Measurements from ENCODE around the gene SMIM23.

SMIM23 gene

GRCh38 chr5:171797543-171797942, 11.9 kb downstream of the SMIM23 start:
- no peaks in the 10 kb centered on the region for H3K27me3 ChIP-seq (ENCODE audit: insufficient read depth, low read length)
- no peak for TF ChIP-seq EZH2 (IDR thresholded peaks at IDR 0.05; ENCODE audit: borderline replicate concordance, low read length)
- TF ChIP-seq CTCF (IDR thresholded peaks at IDR 0.05; ENCODE audit: low read length) = no peak
- H3K9me2 ChIP-seq (ENCODE audit: low read depth, low read length) = no peaks in the 10 kb centered on the region
- H3K4me2 ChIP-seq (ENCODE audit: low read length) = no peak overlapping the region
- no peaks in the 10 kb centered on the region for H3K4me1 ChIP-seq (ENCODE audit: insufficient read depth, low read length, severe bottlenecking)
- no peak overlapping the region for H2AFZ ChIP-seq (ENCODE audit: low read length)
- H3K36me3 ChIP-seq (ENCODE audit: insufficient read depth, low read length) = no peaks in the 10 kb centered on the region
- H3F3A ChIP-seq (ENCODE audit: insufficient read depth, low read length) = no peaks in the 10 kb centered on the region
- no peak overlapping the region for H3K27ac ChIP-seq (ENCODE audit: low read depth, low read length, poor library complexity, severe bottlenecking)
- no peak overlapping the region for H3K9ac ChIP-seq (ENCODE audit: low read length)
- no peaks in the 10 kb centered on the region for H3K79me2 ChIP-seq (ENCODE audit: insufficient read depth, low read length)
- no peaks in the 10 kb centered on the region for H4K20me1 ChIP-seq (ENCODE audit: insufficient read depth, low read length)
- no peak overlapping the region for H3K4me3 ChIP-seq (ENCODE audit: low read depth, low read length, poor library complexity, severe bottlenecking)
- no peaks in the 10 kb centered on the region for H3K9me3 ChIP-seq (ENCODE audit: low read length)

GRCh38 chr5:171798418-171798817, 12.8 kb downstream of the SMIM23 start:
- no peaks in the 10 kb centered on the region for H3K79me2 ChIP-seq (ENCODE audit: insufficient read depth, low read length)
- no peak overlapping the region for H3K4me2 ChIP-seq (ENCODE audit: low read length)
- H3K27ac ChIP-seq (ENCODE audit: low read depth, low read length, poor library complexity, severe bottlenecking) = no peak overlapping the region
- no peaks in the 10 kb centered on the region for H3K27me3 ChIP-seq (ENCODE audit: insufficient read depth, low read length)
- no peaks in the 10 kb centered on the region for H3K4me1 ChIP-seq (ENCODE audit: insufficient read depth, low read length, severe bottlenecking)
- H2AFZ ChIP-seq (ENCODE audit: low read length) = no peak overlapping the region
- no peaks in the 10 kb centered on the region for H4K20me1 ChIP-seq (ENCODE audit: insufficient read depth, low read length)
- no peak for TF ChIP-seq EZH2 (IDR thresholded peaks at IDR 0.05; ENCODE audit: borderline replicate concordance, low read length)
- TF ChIP-seq CTCF (IDR thresholded peaks at IDR 0.05; ENCODE audit: low read length) = no peak
- no peaks in the 10 kb centered on the region for H3K9me3 ChIP-seq (ENCODE audit: low read length)
- H3K4me3 ChIP-seq (ENCODE audit: low read depth, low read length, poor library complexity, severe bottlenecking) = no peak overlapping the region
- H3K36me3 ChIP-seq (ENCODE audit: insufficient read depth, low read length) = no peaks in the 10 kb centered on the region
- H3K9me2 ChIP-seq (ENCODE audit: low read depth, low read length) = no peaks in the 10 kb centered on the region
- no peaks in the 10 kb centered on the region for H3F3A ChIP-seq (ENCODE audit: insufficient read depth, low read length)
- H3K9ac ChIP-seq (ENCODE audit: low read length) = no peak overlapping the region

- Histone ChIP-seq H3K4me3 (ENCODE audit: low read depth, low read length, poor library complexity, severe bottlenecking) (no peak overlapping the region), H3K4me2 (ENCODE audit: low read length) (no peak overlapping the region), H4K20me1 (ENCODE audit: insufficient read depth, low read length) (no peaks in the 10 kb centered on the region), H3K36me3 (ENCODE audit: insufficient read depth, low read length) (no peaks in the 10 kb centered on the region), H3K4me1 (ENCODE audit: insufficient read depth, low read length, severe bottlenecking) (no peaks in the 10 kb centered on the region), H3K9me3 (ENCODE audit: low read length) (no peaks in the 10 kb centered on the region), H3K9ac (ENCODE audit: low read length) (no peak overlapping the region), H3K27me3 (ENCODE audit: insufficient read depth, low read length) (no peaks in the 10 kb centered on the region), H3K9me2 (ENCODE audit: low read depth, low read length) (no peaks in the 10 kb centered on the region), H3K27ac (ENCODE audit: low read depth, low read length, poor library complexity, severe bottlenecking) (no peak overlapping the region), H3F3A (ENCODE audit: insufficient read depth, low read length) (no peaks in the 10 kb centered on the region), H3K79me2 (ENCODE audit: insufficient read depth, low read length) (no peaks in the 10 kb centered on the region), H2AFZ (ENCODE audit: low read length) (no peak overlapping the region)
- TF ChIP-seq CTCF (IDR thresholded peaks at IDR 0.05; ENCODE audit: low read length) (no peak), EZH2 (IDR thresholded peaks at IDR 0.05; ENCODE audit: borderline replicate concordance, low read length) (no peak)
Measured at GRCh38 chr5:171801839-171802238, 16.2 kb downstream of the SMIM23 start.
